Lung (tissue), 12 donors: Measurements from ENCODE around the gene CACNA1A. TPM values are rescaled to one million over a fixed set of nuclear protein-coding genes. Genes with fewer than 3 reads are reported as not detected.
"Not testable (repeated sequence)": the region's sequence is repeated elsewhere in the genome, so short reads cannot be mapped to it uniquely, and the experiment has no call there.

Source experiments
- ATAC-seq: fragments of 200-7000 bp; cut with Tn5 transposase; one replicate; pipeline ENCODE4 v1.9.1; 2020; ENCODE audit warnings: moderate number of reproducible peaks; ENCODE audit not compliant: insufficient read depth, low FRiP score
- DNase-seq, 3 donors: peaks; one replicate each; pipeline ENCODE4 v3.0.0-alpha.2; 2013 to 2017
- H3K27ac ChIP-seq, 2 donors: one replicate each; pipeline ENCODE4 v1.5.1; 2013; ENCODE audit warnings: mild to moderate bottlenecking in 2 of 2, moderate library complexity in 2 of 2, control low read depth in 1 of 2, inconsistent platforms in 1 of 2, low read depth in 1 of 2, low read length in 1 of 2
- H3K27me3 ChIP-seq, 3 donors: one replicate each; pipeline ENCODE4 v1.5.1; 2013; ENCODE audit warnings: low read length in 2 of 3; ENCODE audit not compliant: control insufficient read depth in 3 of 3, insufficient read depth in 3 of 3
- H3K36me3 ChIP-seq, 4 donors: one replicate each; pipeline ENCODE4 v1.5.1; 2013; ENCODE audit warnings: low read length in 4 of 4, mild to moderate bottlenecking in 1 of 4, moderate library complexity in 1 of 4; ENCODE audit not compliant: control insufficient read depth in 4 of 4, insufficient read depth in 4 of 4
- H3K4me1 ChIP-seq, 5 donors: one replicate each; pipeline ENCODE4 v1.5.1; 2013; ENCODE audit warnings: low read length in 5 of 5, mild to moderate bottlenecking in 2 of 5, moderate library complexity in 1 of 5; ENCODE audit not compliant: control insufficient read depth in 5 of 5, insufficient read depth in 5 of 5
- H3K4me3 ChIP-seq: one replicate; pipeline ENCODE4 v1.5.1; 2013; ENCODE audit warnings: mild to moderate bottlenecking, control low read depth, moderate library complexity
- H3K9ac ChIP-seq, 2 donors: one replicate each; pipeline ENCODE4 v1.5.1; 2013; ENCODE audit warnings: low read length in 2 of 2, control low read depth in 1 of 2; ENCODE audit not compliant: insufficient read depth in 1 of 2
- H3K9me3 ChIP-seq, 4 donors: one replicate each; pipeline ENCODE4 v1.5.1; 2013; ENCODE audit warnings: low read length in 3 of 4, mild to moderate bottlenecking in 1 of 4, moderate library complexity in 1 of 4; ENCODE audit not compliant: control insufficient read depth in 4 of 4, insufficient read depth in 3 of 4
- WGBS, 2 donors: extraction: QIAGEN DNeasy Blood & Tissue Kit; methylation state at CpG; one replicate each; pipeline ENCODE4 v1.1.7; 2013; 5-methylcytosine and 5-hydroxymethylcytosine counted together
- polyA plus RNA-seq, 2 donors: library from polyadenylated mRNA; stranded (reverse); fragments of 200-250 nt; gene quantifications; one replicate each; pipeline ENCODE4 v1.2.1, GENCODE V29; 2013
- total RNA-seq, 2 donors: library from RNA; depleted of rRNA in 1 of 2; stranded (reverse); fragments of >200 nt in 1 of 2; gene quantifications; one replicate each; pipeline ENCODE4 v1.2.1, GENCODE V29; 2014 to 2021
- TF ChIP-seq, protein P1 (sequence below): IDR thresholded peaks from 2 replicates; pipeline ENCODE4 v1.5.1; 2012; ENCODE audit warnings: mild to moderate bottlenecking; ENCODE audit errors: control extremely low read depth, extremely low read depth
- donor health status: control.
- donor health status: control.
- donor health status: Bipolar disorder and iron deficiency.
- donor health status: healthy.
- donor health status: DM: yes; HTN: yes; CAD: no.

The CACNA1A gene
- total and polyA plus RNA-seq, 4 donors, result 0.27 to 1.00 (median 0.75) TPM

DNA sequence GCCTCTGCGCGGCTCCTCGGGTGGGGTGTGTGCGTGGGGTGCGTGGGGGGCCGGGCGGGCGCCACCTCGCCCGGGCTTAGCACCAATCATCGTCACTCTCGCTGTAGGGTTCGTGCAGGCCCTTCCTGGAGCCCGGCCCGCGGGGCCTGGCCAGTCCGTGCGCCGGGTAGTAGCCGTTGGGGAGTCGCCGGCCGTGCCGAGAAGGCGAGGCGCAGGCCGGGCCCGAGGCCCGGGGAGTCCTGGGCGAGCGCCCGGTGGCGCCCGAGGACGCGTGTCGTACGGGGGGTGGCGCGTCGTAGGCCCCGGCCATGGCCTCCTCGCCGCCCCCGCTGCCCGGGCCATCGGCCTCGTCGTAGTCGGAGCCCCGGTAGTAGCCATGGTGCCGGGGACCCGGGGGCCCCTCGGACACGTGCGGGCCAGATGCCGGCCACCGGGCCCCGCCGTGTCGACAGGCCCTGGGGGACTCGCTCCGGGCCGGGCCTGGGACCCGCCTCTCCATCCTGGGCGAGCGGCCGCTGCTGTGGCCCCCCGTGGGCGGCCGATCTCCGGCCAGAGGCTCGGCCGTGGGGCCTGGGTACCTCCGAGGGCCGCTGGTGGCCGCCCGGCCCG lies 298.9 kb downstream of the CACNA1A start:
- WGBS, 2 donors, result 74 to 90% methylated on average over 63 to 79 of the region's 79 CpGs
- H3K4me3 ChIP-seq, result no peak overlapping the region
- no peak overlapping the region for H3K9ac ChIP-seq
- TF ChIP-seq, protein P1, sequence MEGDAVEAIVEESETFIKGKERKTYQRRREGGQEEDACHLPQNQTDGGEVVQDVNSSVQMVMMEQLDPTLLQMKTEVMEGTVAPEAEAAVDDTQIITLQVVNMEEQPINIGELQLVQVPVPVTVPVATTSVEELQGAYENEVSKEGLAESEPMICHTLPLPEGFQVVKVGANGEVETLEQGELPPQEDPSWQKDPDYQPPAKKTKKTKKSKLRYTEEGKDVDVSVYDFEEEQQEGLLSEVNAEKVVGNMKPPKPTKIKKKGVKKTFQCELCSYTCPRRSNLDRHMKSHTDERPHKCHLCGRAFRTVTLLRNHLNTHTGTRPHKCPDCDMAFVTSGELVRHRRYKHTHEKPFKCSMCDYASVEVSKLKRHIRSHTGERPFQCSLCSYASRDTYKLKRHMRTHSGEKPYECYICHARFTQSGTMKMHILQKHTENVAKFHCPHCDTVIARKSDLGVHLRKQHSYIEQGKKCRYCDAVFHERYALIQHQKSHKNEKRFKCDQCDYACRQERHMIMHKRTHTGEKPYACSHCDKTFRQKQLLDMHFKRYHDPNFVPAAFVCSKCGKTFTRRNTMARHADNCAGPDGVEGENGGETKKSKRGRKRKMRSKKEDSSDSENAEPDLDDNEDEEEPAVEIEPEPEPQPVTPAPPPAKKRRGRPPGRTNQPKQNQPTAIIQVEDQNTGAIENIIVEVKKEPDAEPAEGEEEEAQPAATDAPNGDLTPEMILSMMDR, result no peak
- H3K9me3 ChIP-seq, result no peaks in the 10 kb centered on the region
- no peak for DNase-seq
- H3K27ac ChIP-seq, result peak overlapping the region; percentile 48 to 73
- no peaks in the 10 kb centered on the region for H3K36me3 ChIP-seq
- ATAC-seq, result no peak
- H3K4me1 ChIP-seq, result peaks cover 0 to 16% (median 0%) of the 10 kb centered on the region in 5 donors
- H3K27me3 ChIP-seq, result no peaks in the 10 kb centered on the region

DNA sequence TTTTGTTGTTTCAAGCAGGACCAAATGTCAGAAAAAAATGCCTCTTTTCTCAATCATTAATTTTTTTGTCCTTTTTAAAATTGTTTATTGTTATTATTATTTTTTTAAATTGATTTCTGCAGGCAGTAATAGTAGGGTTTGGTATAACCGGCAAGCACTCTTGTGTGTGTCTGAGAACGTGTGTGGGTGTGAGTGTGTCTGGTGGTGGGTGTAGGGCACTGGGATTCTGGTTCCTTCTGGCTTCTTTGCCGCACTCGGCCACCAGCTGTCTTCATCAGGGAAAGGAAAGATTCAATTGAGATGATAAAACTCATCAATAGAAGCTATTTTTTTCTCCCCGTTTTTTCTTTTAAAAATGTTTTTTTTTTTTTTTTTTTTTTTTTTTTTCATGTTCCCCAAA lies 299.7 kb downstream of the CACNA1A start:
- TF ChIP-seq, protein P1, result no peak
- Histone ChIP-seq H3K9me3 (no peaks in the 10 kb centered on the region), H3K27me3 (no peaks in the 10 kb centered on the region), H3K4me3 (no peak overlapping the region), H3K27ac (no peak overlapping the region), H3K36me3 (no peaks in the 10 kb centered on the region), H3K9ac (no peak overlapping the region), H3K4me1 (peaks cover 0 to 16% (median 0%) of the 10 kb centered on the region in 5 donors)
- WGBS, 2 donors, result 91 to 97% methylated on average over 5 of the region's 5 CpGs
- DNase-seq (peak in 1 of 3 donors; percentile 6), ATAC-seq (no peak)

DNA sequence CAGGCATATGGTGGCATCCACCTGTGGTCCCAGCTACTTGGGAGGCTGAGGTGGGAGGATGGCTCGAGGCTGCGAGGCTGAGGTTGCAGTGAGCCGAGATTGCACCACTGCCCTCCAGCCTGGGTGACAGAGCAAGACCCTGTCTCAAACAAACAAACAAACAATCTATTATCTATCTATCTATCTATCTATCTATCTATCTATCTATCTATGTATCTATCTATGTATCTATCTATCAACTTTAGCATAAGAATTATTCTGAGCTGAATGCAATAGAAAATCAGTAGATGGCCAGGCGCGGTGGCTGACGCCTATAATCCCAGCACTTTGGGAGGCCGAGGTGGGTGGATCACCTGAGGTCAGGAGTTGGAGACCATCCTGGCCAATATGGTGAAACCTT lies 304.2 kb downstream of the CACNA1A start:
- not testable (repeated sequence) for H3K27ac ChIP-seq, H3K9me3 ChIP-seq, H3K27me3 ChIP-seq, H3K4me1 ChIP-seq, H3K36me3 ChIP-seq, H3K9ac ChIP-seq, H3K4me3 ChIP-seq, DNase-seq, ATAC-seq
- WGBS, 2 donors, result 96 to 97% methylated on average over 7 of the region's 7 CpGs

DNA sequence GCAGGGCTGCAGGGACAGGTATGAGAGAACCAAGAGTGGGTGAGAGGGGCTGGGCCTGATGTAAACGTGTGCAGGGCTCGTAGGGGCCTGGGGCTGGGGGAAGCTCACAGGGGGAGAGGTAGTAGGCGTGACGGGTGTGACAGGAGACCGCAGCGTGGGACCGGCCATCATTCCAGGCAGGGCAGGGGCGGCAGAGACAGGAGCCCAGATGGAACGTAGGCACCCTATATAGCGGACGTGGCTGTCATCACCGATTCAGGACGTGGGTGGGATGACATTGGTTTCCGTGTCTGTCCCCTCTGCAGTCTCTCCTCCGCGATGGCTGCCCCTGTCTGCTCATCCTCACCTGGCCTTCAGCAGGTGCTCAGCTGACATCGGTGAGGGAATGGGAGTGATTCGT lies 307.6 kb downstream of the CACNA1A start:
- TF ChIP-seq, protein P1, result no peak
- H3K27me3 ChIP-seq, result no peaks in the 10 kb centered on the region
- H3K27ac ChIP-seq, result no peak overlapping the region
- no peak overlapping the region for H3K4me3 ChIP-seq
- no peak for ATAC-seq
- no peak overlapping the region for H3K9ac ChIP-seq
- WGBS, 2 donors, result 89 to 91% methylated on average over 15 to 18 of the region's 18 CpGs
- H3K9me3 ChIP-seq, result no peaks in the 10 kb centered on the region
- no peaks in the 10 kb centered on the region for H3K4me1 ChIP-seq
- H3K36me3 ChIP-seq, result no peaks in the 10 kb centered on the region
- DNase-seq, result no peak
